Spleen (tissue), 7 donors: ENCODE results near the gene OR6C76.

ENCODE experiments used
- CTCF ChIP-seq, 11 experiments: fragments of 200-600 bp in 7 of 11; fragments of 450-650 bp in 4 of 11; sonication (generic) in 4 of 11; IDR thresholded peaks in 8 of 11; conservative IDR thresholded peaks in 3 of 11; 1 replicate in 7 of 11; 2 replicates in 4 of 11; pipeline versions ENCODE4 v1.4.0 to v1.8.0; 2016 to 2021; ENCODE audit warnings: antibody characterized with exemption in 11 of 11, inconsistent platforms in 4 of 11, mild to moderate bottlenecking in 1 of 11
- POLR2AphosphoS5 ChIP-seq, 3 donors: sonication (generic); formaldehyde crosslinking; IDR thresholded peaks; one replicate each; pipeline ENCODE4 v1.5.1; 2017; ENCODE audit warnings: antibody characterized with exemption in 3 of 3
- donor health status: DM: no; HTN: no; CAD: no; lungs with moderate emphysema.
- donor health status: DM: no; HTN: no; CAD: no.
- donor health status: DM: no; HTN: no; CAD: no.

DNA sequence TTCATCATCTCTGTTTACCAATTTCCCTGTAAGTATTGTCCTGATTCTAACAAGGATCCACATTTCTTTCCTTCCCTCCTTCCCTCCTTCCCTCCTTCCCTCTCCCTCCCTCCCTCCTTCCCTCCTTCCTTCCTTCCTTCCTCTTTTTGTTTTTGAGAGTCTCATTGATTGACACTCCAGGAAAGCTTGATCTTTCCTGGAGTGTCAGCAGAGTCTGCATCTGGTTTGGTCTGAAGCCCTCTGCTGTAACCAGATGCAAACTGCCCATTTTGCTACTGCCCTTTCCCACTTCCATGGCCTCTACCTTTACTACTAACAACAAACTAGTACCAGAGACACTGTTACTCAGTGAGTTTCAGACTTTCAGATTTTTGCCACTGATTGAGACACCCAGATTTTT, 40.2 kb upstream of the OR6C76 start:
- TF ChIP-seq CTCF (IDR thresholded peaks at IDR 0.05 in 8 of 11, conservative IDR thresholded peaks at IDR 0.05 in 3 of 11) (no peak), POLR2AphosphoS5 (IDR thresholded peaks at IDR 0.05) (no peak)
